Astrocyte (in vitro differentiated cells and primary cell): ENCODE data around the gene GJC1.

Experiments used
- EZH2 ChIP-seq: IDR thresholded peaks from 2 replicates; pipeline ENCODE4 v1.6.1; 2012; ENCODE audit warnings: mild to moderate bottlenecking, low read length, inconsistent platforms; ENCODE audit not compliant: insufficient read depth
- TF ChIP-seq, protein P1 (sequence below): IDR thresholded peaks from 2 replicates; pipeline ENCODE4 v1.5.1; 2011; ENCODE audit warnings: low read depth, mild to moderate bottlenecking, inconsistent platforms, low read length, moderate library complexity; ENCODE audit not compliant: insufficient read depth

DNA sequence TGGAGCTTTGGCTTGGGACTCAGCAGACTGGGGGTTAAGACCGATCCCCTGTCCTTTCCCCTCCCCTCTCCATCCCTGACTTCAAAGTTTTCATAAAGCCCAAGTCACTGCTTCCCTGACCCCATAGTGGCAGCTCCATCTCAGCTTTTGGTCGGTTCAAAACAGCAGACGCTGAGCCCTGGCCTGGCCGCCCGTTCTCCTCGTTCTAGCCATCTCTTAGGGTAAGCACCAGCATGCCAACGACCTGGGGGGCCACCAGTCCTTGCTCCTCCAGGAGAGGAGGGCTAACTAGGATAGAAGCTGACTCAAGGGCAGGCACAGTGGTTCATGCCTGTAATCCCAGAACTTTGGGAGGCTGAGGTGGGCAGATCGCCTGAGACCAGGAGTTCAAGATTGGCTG lies 16.1 kb upstream of the GJC1 start:
- TF ChIP-seq, protein P1, sequence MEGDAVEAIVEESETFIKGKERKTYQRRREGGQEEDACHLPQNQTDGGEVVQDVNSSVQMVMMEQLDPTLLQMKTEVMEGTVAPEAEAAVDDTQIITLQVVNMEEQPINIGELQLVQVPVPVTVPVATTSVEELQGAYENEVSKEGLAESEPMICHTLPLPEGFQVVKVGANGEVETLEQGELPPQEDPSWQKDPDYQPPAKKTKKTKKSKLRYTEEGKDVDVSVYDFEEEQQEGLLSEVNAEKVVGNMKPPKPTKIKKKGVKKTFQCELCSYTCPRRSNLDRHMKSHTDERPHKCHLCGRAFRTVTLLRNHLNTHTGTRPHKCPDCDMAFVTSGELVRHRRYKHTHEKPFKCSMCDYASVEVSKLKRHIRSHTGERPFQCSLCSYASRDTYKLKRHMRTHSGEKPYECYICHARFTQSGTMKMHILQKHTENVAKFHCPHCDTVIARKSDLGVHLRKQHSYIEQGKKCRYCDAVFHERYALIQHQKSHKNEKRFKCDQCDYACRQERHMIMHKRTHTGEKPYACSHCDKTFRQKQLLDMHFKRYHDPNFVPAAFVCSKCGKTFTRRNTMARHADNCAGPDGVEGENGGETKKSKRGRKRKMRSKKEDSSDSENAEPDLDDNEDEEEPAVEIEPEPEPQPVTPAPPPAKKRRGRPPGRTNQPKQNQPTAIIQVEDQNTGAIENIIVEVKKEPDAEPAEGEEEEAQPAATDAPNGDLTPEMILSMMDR = no peak
- TF ChIP-seq EZH2 = no peak
